HG03354 (cell line): ENCODE results near the gene PARD3.
"Not testable (repeated sequence)": the region's sequence is repeated elsewhere in the genome, so short reads cannot be mapped to it uniquely, and the experiment has no call there.

Experiments
- ATAC-seq: cut with Tn5 transposase; IDR thresholded peaks from one replicate; pipeline ENCODE4 v1.9.1; 2021; ENCODE audit warnings: mild to moderate bottlenecking; ENCODE audit not compliant: unreplicated experiment, poor library complexity, severe bottlenecking

Gene PARD3

GRCh38 chr10:34403512-34403911 is 411.6 kb downstream of the PARD3 start:
- ATAC-seq: no peak

DNA sequence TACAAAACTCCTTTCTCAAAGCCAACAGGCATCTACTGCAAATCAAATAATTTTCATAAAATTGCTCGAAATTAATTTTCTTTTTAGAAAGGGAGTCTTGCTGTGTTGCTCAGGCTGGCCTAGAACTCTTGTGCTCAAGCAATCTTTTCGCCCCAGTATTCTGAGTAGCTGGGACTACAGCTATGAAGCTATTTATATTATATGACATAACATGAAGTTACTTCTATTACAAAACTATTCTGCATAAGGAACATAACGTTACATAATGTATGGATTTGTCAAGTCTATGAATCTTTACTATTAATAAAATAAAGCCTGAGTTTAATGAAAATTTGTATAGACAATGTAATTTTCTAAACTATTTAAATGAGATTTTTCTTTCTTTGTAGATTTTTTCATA is 415.0 kb downstream of the PARD3 start:
- ATAC-seq: no peak

DNA sequence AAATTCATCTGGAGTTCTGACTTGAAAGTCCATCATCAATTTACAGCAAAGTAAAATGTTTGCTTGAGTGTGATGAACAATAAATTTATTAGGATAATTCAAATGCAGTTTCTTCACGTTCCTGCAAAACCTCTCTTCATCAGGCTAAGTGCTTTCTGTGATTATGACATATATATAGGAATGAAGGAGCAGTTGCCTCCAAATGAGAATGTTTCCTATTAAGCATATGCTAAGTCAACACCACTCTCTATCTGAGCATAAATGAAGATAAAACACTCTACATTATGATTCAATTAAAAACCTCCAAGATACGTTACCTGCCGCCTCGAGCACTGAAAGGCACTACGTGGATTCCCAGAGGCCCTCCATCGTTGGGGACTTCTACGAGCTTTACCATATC is 416.1 kb downstream of the PARD3 start:
- ATAC-seq: no peak

DNA sequence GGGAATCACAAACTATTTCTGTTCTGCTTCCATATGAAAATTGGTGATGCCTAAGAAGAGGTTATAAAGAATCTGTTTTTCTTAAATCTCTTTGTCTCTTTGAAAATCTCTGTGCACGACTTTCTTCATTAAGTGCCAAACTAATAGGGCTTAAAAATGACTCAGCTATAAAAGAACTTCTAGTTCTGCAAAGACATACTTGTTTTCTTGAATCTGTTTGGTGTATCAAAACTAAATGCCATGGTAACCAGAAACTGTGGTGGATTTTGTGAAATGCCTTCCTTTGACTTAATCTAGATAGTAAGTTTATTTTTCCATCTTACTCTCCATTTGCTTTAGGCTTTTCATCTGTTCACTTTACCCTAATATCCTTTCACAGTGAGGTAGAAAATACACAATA is 417.8 kb downstream of the PARD3 start:
- ATAC-seq: no peak

GRCh38 chr10:34396663-34397062 is 418.4 kb downstream of the PARD3 start:
- ATAC-seq: no peak

DNA sequence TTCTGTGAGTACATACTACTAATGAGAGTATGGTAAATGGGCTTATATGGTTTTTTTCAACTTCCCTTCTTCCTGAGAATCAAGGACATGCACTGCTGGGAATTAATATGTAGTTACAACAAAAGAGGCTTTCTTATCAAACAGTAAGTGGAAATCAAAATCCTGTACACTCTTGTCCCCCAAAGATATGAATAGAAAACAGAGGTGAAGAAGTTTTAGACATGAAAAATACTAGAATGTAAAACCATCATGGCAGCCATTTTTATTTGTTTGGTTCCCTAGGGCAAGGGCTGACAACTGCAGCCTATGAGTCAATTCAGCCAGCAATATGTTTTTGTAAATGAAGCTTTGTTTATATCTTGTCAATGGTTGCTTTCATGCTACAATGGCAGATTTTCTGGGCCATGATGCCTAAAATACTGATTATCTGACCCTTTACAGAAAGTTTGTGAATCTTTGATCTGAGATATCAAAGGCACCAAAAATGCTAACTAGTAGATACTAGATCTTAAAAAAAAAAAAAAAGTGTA is 422.4 kb downstream of the PARD3 start:
- no peak for ATAC-seq

GRCh38 chr10:34391168-34391567 is 423.9 kb downstream of the PARD3 start:
- not testable (repeated sequence) for ATAC-seq

DNA sequence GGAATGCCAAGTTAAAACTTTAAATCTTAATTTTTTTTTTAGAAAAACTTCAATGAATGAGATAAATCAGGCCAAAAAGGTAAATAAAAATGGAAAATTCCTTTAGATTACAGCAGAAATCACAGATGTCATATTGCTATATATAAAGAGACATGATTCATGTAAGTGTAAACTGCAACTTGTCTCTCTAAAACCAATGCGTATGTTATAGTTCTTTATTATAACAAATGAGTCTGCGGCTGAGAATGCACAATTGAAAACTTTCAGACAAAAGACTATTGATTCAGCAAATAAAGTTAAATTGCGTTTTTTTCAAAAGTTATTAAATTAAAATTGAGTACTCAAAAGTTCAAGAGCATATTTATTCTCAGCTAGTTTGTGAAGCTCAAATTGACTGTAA is 425.3 kb downstream of the PARD3 start:
- ATAC-seq: no peak

DNA sequence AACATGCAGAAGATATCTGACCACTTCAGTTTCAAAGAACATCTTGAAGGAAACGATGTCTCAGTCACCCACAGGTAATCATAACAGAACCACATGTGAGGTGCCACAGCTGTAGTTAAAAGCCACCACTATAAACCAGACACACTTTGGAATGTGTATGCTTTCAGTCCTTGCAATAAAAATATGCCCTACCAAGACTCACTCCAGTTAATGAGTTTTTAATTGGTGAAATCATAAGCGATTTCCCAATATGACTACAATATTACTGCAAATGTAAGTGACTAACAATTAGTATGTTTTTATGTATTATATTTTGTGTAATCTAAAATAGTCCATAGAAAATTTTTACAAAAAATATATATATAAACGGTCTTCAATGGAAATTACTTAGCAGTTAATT is 428.2 kb downstream of the PARD3 start:
- ATAC-seq: no peak

DNA sequence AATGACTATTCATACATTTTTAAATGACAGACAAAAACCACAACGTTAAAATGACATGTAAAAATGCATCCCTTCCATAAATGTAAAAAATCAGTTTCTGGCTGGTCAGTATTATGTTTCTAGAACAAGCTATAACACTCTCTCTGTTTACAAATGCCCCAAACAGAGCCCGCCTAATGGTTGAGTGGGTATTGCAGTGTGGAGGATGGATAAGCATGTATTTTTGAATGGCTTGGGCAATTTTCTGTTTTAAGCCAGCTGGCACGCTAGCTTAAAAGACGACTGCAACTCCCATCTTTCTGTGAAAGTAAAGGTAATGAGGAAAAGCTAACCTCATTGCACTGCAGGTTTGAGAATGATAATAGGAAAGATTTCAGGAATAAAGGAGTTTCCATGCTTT is 430.7 kb downstream of the PARD3 start:
- ATAC-seq: no peak

GRCh38 chr10:34382626-34383025 is 432.5 kb downstream of the PARD3 start:
- ATAC-seq: no peak

GRCh38 chr10:34380856-34381255 is 434.2 kb downstream of the PARD3 start:
- no peak for ATAC-seq

GRCh38 chr10:34378297-34378696 is 436.8 kb downstream of the PARD3 start:
- ATAC-seq: no peak

DNA sequence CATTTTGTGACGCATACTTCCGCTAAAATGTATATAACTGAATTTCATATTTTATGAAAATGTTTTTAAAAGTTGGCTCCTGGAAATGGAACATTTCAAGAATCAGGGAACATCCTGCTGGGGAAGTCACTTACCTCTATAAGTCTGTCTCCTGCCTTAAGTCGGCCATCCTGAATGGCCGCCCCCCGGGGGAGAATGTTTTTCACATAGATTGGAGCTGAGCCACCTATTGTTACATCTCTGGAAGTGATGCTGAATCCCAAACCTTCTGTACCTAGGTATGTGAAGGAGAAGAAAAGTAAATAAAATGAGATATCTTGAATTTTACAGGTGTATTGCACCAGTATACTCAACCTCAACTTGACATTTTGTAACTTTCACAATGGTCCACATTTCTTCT is 437.3 kb downstream of the PARD3 start:
- no peak for ATAC-seq

DNA sequence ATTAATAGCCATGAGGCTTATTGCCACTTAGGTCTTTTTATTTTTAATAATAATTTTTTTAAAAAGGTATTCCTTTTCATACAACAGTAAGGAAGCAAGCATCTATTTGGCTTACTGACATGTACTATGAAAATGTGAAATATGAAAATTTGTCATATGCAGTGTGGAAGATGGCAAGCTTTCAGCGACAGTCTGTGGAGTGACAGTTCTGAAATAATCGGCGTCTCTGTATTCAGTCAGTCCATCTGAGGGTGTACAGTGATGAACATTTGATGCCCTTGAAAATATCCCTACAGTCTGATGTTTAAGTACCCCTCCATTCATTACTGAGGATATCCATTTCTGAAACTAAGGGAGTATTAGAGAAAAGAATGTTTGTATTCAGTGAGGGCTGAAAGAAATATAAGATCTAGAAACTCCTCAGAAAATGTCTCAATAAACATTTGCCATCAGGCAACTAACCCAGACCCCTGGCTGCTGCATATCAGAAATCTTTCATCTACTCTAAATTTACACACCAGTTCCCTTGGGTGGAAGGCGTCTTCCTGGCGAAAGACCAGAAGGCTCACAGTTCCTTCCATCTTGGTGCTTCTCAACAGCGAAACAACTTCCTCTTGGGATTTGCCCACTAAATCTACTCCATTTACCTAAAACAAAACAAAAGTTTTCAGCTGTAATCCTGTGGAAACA is 440.6 kb downstream of the PARD3 start:
- peak; percentile 19 for ATAC-seq

GRCh38 chr10:34373211-34373610 is 441.9 kb downstream of the PARD3 start:
- ATAC-seq: no peak

GRCh38 chr10:34372509-34372908 is 442.6 kb downstream of the PARD3 start:
- no peak for ATAC-seq

GRCh38 chr10:34370126-34370525 is 445.0 kb downstream of the PARD3 start:
- no peak for ATAC-seq

GRCh38 chr10:34369120-34369519 is 446.0 kb downstream of the PARD3 start:
- no peak for ATAC-seq

GRCh38 chr10:34364253-34365037 is 450.7 kb downstream of the PARD3 start:
- ATAC-seq: no peak

DNA sequence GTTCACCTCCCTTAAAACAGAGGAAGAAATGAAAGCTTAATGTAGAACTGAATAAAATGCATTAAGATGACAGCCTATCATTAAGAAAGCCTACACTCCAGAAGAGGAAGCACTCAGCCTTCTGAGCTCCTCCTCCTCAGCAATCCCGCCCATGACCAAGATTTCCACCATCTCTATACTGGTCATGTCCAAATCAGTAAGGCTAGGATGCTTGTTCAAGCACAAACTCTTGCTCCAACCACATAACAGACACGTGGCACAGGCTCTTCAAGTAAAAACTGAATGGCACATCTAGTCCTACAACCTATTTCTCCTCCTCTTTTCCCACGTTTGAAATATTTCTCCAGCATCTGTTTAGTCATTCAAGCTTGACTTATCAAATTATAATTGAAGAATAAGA is 454.1 kb downstream of the PARD3 start:
- ATAC-seq: no peak
